Measurements from ENCODE around the gene AP2M1. TPM values are rescaled to one million over a fixed set of nuclear protein-coding genes. Genes with fewer than 3 reads are reported as not detected.

AP2M1 gene
- total RNA-seq, 2 donors from 2014 or later: 120 to 164 TPM

DNA sequence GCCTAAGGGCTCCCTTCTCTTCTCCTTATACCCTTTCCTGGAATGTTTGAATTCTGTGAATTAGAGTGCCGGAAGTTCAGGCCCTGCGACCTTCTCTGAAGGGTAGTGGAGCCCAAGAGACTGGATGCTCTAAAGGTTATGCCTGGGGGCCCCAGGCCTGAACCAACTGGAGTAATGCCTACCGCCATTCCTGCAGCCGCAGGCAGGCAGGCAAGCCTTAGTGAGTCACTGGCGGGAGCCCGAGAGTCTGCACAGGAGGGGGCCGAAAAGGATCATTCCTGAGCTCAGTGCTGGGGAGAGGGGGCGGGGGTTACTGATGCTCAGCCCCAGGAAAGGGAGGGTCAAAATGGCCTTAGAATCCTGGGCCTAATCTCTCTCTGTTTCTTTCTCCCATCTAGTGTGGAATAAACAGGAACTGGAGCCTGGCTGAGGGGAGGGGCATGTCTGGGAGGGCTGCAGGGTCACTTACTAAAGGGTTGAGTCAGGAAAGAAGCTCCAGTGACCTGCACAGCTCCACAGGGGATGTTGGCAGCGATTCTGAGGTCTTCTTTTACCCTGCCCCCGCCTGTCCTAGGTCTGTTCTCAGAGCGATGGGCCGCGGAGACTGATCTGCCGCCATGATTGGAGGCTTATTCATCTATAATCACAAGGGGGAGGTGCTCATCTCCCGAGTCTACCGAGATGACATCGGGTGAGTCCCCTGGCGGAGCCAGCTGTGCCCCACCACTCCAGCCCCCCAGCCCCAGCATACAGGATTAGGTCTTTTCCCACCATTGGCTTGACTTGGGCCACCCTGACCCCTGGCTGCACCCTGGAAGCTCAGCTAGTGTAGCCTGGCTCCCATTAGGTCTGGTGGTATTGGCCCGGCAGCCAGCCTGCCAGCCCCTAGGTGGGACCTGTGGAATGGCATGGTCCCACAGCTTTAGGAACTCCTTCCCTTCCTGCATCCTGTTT lies 2.0 kb downstream of the AP2M1 start:
- no peaks in the 10 kb centered on the region for H3K27me3 Mint-ChIP-seq
- ATAC-seq: no peak
- no peak for DNase-seq
- H3K4me1 Mint-ChIP-seq: peaks cover 20% of the 10 kb centered on the region
- H3K9me3 ChIP-seq (ENCODE audit: control insufficient read depth, low read length, poor library complexity, severe bottlenecking): no peaks in the 10 kb centered on the region
- H3K4me3 Mint-ChIP-seq: peak overlapping the region; percentile 96
- peak overlapping the region; percentile 97 for H3K27ac Mint-ChIP-seq
- peaks cover 5% of the 10 kb centered on the region for H3K36me3 Mint-ChIP-seq (ENCODE audit: low read depth)

DNA sequence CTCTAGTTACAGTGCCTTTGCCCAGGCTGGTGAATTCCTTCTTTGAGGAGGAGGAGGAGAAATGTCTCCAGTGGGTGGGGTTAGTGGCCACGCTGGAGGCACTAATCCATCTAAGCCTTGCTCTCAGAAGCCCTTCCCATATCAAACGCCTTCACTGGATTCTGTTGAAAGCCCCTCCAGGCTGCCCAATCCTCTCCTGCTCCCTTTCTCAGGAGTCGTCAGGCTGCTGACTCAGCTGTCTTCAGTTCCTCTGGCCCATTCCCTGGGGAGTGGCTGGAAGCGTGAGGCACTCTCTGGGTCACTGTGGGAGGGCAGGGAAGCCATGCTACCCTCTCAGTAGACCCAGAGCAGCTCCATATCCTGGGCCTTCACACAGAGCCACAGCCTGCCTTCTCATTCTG lies 2.7 kb downstream of the AP2M1 start:
- Mint-ChIP-seq H3K36me3 (ENCODE audit: low read depth) (peaks cover 5% of the 10 kb centered on the region), H3K27ac (no peak overlapping the region)

DNA sequence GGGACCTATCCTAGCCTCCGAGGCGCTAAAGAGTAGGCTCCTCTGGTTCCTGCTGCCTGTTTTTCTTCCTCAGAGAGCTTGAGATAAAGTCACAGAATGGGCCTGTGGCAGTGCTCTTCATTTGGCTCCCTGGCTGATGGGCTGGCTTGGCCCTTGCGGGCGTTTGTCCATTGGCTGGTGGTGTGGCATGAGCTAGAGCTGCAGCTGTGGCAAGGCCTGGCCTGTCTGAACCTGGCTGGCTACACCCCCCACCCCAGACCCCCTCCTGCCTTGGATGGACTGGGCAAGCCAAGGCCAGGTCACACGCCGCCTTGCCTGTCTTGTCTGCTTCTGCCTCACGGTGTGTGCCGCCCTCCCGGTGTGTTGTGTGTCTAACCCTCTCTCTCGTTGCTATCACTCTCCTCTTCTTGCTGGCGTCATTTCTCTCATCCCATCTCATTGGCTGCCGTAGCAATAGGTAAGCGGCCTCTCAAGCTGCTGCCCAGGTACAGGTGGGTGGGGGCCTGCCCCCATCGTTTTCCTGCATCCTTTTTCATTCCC lies 3.2 kb downstream of the AP2M1 start:
- ATAC-seq (no peak), DNase-seq (no peak)
- peak overlapping the region; percentile 19 for H3K27ac Mint-ChIP-seq
- H3K36me3 Mint-ChIP-seq (ENCODE audit: low read depth): peaks cover 5% of the 10 kb centered on the region
- no peaks in the 10 kb centered on the region for H3K9me3 ChIP-seq (ENCODE audit: control insufficient read depth, low read length, poor library complexity, severe bottlenecking)
- H3K4me1 Mint-ChIP-seq: peaks cover 18% of the 10 kb centered on the region
- H3K27me3 Mint-ChIP-seq: no peaks in the 10 kb centered on the region
- H3K4me3 Mint-ChIP-seq: no peak overlapping the region

More for the DNA sequence above, 2.7 kb downstream of the AP2M1 start:
- no peak for DNase-seq
- H3K9me3 ChIP-seq (ENCODE audit: control insufficient read depth, low read length, poor library complexity, severe bottlenecking): no peaks in the 10 kb centered on the region
- no peak overlapping the region for H3K4me3 Mint-ChIP-seq
- no peaks in the 10 kb centered on the region for H3K27me3 Mint-ChIP-seq
- H3K4me1 Mint-ChIP-seq: peaks cover 20% of the 10 kb centered on the region
- ATAC-seq: no peak

DNA sequence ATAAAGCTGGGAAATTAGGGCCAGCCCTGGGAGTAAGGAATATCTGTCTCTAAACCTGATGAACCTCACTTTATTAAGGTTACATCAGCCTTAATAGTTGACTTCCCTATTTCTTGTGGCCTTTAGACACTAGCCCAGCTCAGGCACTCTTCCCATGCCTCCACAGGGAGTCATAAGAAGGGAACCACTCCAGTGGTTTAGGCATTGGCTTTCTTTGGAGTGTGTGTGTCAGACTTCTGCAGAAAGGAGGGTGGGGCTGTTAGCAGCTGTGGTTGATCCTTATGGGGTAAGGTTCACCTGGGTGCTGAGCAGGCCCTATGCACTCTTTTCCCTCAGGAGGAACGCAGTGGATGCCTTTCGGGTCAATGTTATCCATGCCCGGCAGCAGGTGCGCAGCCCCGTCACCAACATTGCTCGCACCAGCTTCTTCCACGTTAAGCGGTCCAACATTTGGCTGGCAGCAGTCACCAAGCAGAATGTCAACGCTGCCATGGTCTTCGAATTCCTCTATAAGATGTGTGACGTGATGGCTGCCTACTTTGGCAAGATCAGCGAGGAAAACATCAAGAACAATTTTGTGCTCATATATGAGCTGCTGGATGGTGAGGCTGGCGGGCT lies 4.0 kb downstream of the AP2M1 start:
- H3K9me3 ChIP-seq (ENCODE audit: control insufficient read depth, low read length, poor library complexity, severe bottlenecking): no peaks in the 10 kb centered on the region
- no peak for DNase-seq
- Mint-ChIP-seq H3K36me3 (ENCODE audit: low read depth) (peaks cover 5% of the 10 kb centered on the region), H3K27ac (peak overlapping the region; percentile 57), H3K27me3 (no peaks in the 10 kb centered on the region), H3K4me3 (no peak overlapping the region), H3K4me1 (peaks cover 14% of the 10 kb centered on the region)
- ATAC-seq: no peak

DNA sequence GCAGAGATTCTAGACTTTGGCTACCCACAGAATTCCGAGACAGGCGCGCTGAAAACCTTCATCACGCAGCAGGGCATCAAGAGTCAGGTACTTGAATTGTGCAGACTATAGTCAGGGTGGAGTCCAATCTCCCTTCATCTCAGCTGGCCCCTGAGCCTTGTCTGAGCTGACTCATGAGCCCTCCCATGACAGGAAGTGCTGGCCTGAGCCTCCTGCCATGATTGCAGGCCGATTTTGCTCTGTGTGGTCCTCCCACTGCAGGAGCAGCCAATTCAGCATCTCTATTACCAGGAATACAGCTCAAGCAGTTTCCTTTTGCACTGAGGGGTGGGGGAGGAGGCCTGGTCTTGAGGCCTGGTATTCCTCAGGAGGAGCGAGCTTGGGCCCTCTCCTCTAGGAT lies 5.5 kb downstream of the AP2M1 start:
- no peak for ATAC-seq
- Mint-ChIP-seq H3K27me3 (no peaks in the 10 kb centered on the region), H3K27ac (no peak overlapping the region), H3K4me1 (peaks cover 18% of the 10 kb centered on the region), H3K36me3 (ENCODE audit: low read depth) (peaks cover 5% of the 10 kb centered on the region), H3K4me3 (no peak overlapping the region)
- DNase-seq: no peak
- H3K9me3 ChIP-seq (ENCODE audit: control insufficient read depth, low read length, poor library complexity, severe bottlenecking): no peaks in the 10 kb centered on the region

DNA sequence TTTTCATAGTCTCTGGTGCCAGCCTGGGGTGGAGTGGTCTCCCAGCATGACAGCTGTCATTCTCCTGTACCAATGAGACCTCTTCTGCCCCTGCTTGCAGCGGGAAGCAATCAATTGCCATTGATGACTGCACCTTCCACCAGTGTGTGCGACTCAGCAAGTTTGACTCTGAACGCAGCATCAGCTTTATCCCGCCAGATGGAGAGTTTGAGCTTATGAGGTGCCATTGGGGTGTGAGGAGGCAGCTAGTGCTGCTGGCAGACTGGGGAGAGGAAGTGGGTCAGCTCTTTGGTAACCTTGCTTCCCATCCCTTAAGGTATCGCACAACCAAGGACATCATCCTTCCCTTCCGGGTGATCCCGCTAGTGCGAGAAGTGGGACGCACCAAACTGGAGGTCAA lies 6.9 kb downstream of the AP2M1 start:
- H3K27me3 Mint-ChIP-seq: no peaks in the 10 kb centered on the region
- H3K4me3 Mint-ChIP-seq: no peak overlapping the region
- H3K27ac Mint-ChIP-seq: no peak overlapping the region
- peaks cover 15% of the 10 kb centered on the region for H3K4me1 Mint-ChIP-seq
- ATAC-seq (no peak), DNase-seq (no peak)
- peaks cover 4% of the 10 kb centered on the region for H3K36me3 Mint-ChIP-seq (ENCODE audit: low read depth)
- no peaks in the 10 kb centered on the region for H3K9me3 ChIP-seq (ENCODE audit: control insufficient read depth, low read length, poor library complexity, severe bottlenecking)

DNA sequence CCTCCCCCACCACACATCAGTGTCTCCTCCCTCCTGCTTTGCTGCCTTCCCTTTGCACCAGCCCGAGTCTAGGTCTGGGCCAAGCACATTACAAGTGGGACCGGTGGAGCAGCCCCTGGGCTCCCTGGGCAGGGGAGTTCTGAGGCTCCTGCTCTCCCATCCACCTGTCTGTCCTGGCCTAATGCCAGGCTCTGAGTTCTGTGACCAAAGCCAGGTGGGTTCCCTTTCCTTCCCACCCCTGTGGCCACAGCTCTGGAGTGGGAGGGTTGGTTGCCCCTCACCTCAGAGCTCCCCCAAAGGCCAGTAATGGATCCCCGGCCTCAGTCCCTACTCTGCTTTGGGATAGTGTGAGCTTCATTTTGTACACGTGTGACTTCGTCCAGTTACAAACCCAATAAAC lies 9.0 kb downstream of the AP2M1 start:
- peaks cover 5% of the 10 kb centered on the region for H3K36me3 Mint-ChIP-seq (ENCODE audit: low read depth)
- no peaks in the 10 kb centered on the region for H3K27me3 Mint-ChIP-seq

DNA sequence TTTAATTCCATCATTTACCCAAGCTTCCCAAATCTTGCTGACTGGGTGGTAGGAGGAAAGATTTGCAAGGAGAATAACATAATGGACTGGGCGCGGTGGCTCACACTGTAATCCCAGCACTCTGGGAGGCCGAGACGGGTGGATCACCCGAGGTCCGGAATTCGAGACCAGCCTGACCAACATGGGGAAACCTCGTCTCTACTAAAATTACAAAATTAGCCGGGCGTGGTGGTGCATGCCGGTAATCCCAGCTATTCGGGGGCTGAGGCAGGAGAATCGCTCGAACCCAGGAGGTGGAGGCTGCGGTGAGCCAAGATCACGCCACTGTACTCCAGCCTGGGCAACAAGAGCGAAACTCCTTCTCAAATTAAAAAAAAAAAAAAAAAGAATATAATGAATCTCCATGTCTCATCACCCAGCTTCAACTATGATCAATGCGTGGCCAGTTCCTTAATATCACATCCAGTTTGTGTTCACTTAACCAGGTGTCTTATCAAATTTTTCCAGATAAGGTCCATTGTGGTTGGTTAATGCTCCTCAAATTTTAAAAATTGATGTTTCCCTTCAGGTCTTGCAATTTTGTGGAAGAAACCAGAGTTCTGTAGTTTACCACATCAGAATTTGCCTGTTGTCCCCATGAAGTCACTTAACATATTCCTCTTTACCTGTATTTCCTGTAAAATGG lies 10.0 kb downstream of the AP2M1 start:
- H3K36me3 Mint-ChIP-seq (ENCODE audit: low read depth): peaks cover 5% of the 10 kb centered on the region
- H3K4me1 Mint-ChIP-seq: peaks cover 31% of the 10 kb centered on the region
- no peak for DNase-seq

More for the DNA sequence above, 9.0 kb downstream of the AP2M1 start:
- ATAC-seq (no peak), DNase-seq (no peak)
- H3K27ac Mint-ChIP-seq: no peak overlapping the region
- H3K4me1 Mint-ChIP-seq: peaks cover 29% of the 10 kb centered on the region
- H3K4me3 Mint-ChIP-seq: no peak overlapping the region
- H3K9me3 ChIP-seq (ENCODE audit: control insufficient read depth, low read length, poor library complexity, severe bottlenecking): no peaks in the 10 kb centered on the region

DNA sequence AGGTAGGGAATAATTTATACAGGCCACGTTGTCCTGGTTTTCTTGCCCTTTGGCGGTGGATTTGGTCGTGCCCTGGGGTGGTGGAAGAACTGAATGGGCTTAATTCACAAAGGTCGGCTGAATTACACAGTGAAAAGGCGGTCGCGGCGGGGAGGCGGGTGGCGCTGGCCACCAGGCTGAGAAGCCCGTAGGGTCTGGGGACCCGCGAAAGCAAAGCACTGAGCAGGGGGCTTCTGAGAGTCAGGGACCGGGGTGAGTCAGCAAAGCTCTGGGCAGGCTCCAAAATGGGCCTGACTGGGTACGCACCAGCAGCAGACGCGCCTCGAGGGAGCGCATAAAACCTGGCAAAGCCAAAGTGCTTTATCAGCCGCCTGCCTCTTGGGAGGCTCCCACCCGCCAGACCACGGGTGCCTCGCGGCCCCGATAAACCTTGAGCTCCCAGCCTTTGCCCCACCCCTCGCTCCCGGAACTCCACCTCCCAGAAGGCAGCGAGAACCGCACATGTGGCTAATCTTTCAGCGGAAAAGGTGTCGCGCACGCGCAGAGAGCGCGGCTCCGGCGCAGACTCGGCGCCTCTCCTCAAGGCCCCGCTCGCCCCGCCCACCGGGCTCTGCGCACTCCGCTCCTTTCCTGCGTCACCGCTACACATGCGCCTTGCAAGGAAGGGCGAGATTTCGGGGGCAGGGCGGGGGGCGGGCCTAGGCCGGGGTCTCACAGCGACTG lies 11.0 kb downstream of the AP2M1 start:
- H3K27ac Mint-ChIP-seq: peak overlapping the region; percentile 96
- peaks cover 5% of the 10 kb centered on the region for H3K36me3 Mint-ChIP-seq (ENCODE audit: low read depth)
- DNase-seq: peak; percentile 98 to 100 (median 100)

More for the DNA sequence above, 10.0 kb downstream of the AP2M1 start:
- Mint-ChIP-seq H3K4me3 (no peak overlapping the region), H3K27ac (peak overlapping the region; percentile 96), H3K27me3 (no peaks in the 10 kb centered on the region)
- no peaks in the 10 kb centered on the region for H3K9me3 ChIP-seq (ENCODE audit: control insufficient read depth, low read length, poor library complexity, severe bottlenecking)
- no peak for ATAC-seq

DNA sequence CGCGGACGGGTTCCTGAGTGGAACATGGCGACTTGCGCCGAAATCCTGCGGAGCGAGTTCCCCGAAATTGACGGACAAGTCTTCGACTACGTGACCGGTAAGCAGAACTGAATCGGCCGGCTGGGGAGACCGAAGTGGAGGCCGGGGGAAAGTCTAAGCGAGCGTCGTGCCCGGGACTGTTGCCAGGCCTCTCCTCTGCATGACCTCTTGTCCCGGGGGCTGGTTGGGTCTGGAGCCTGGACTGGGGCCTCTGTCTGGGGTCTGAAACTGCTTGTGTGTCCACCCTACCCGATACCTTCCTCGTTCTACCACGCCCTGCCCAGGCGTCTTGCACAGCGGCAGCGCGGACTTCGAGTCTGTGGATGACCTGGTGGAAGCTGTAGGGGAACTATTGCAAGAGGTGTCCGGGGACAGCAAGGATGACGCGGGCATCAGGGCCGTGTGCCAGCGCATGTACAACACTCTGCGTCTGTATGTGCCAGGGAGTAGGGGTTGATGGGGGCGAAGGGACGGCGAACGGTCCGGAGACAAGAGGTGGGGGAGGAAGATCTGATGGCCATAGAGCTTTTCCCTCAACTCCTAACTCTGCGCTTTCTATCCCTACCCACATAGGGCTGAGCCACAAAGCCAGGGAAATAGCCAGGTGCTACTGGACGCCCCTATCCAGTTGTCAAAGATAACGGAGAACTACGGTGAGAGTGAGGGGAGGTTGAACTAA lies 11.7 kb downstream of the AP2M1 start, which contains the start of gene ABCF3:
Gene ABCF3 (plus strand): TSS at position 16 of the 718 bp plus-strand sequence. CDS start 9 bp downstream, at position 25.
- Mint-ChIP-seq H3K27ac (peak within 1 kb of the TSS; percentile 96), H3K4me1 (peaks cover 33% of the 10 kb centered on the region), H3K36me3 (ENCODE audit: low read depth) (peaks cover 5% of the 10 kb centered on the region), H3K27me3 (no peaks in the 10 kb centered on the region), H3K4me3 (peak within 1 kb of the TSS; percentile 96)
- H3K9me3 ChIP-seq (ENCODE audit: control insufficient read depth, low read length, poor library complexity, severe bottlenecking): no peaks in the 10 kb centered on the region
- peak; percentile 26 for ATAC-seq
- no peak for DNase-seq

More for the DNA sequence above, 11.0 kb downstream of the AP2M1 start:
- H3K4me1 Mint-ChIP-seq: peaks cover 33% of the 10 kb centered on the region
- no peaks in the 10 kb centered on the region for H3K9me3 ChIP-seq (ENCODE audit: control insufficient read depth, low read length, poor library complexity, severe bottlenecking)
- peak; percentile 94 for ATAC-seq
- H3K4me3 Mint-ChIP-seq: peak overlapping the region; percentile 96
- H3K27me3 Mint-ChIP-seq: no peaks in the 10 kb centered on the region

DNA sequence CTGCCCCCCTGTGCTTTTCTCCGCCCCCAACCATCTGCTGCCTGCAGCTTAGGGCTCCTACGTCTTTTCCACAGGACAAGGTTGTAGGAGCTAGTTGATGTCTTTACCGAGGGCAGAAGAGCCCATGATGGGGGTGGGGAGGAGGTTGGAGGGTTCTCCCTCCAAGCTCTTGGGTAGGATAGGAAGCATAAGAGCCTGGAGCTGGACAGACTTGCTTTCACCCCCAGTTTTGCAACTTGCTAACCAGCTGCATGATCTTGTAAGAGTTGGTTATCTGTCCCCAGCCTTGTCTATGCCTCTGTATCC lies 12.2 kb downstream of the AP2M1 start:
- H3K9me3 ChIP-seq (ENCODE audit: control insufficient read depth, low read length, poor library complexity, severe bottlenecking): no peaks in the 10 kb centered on the region
- H3K4me1 Mint-ChIP-seq: peaks cover 33% of the 10 kb centered on the region
- DNase-seq (no peak), ATAC-seq (no peak)
- no peaks in the 10 kb centered on the region for H3K27me3 Mint-ChIP-seq
- peaks cover 5% of the 10 kb centered on the region for H3K36me3 Mint-ChIP-seq (ENCODE audit: low read depth)
- H3K4me3 Mint-ChIP-seq: peak overlapping the region; percentile 96
- H3K27ac Mint-ChIP-seq: peak overlapping the region; percentile 96

DNA sequence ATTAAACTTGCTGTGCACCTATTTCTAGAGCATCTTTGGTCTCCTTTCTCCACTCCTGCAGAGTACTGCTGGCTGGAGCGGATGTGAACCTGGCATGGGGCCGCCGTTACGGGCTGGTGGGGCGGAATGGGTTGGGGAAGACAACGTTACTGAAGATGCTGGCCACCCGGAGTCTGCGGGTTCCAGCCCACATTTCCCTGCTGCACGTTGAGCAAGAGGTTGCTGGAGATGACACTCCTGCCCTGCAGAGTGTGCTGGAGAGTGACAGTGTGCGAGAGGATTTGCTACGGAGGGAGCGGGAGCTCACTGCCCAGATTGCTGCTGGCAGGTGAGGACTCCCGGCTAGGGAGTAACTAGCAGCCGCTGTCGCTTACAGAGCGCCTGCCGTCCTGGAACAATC lies 13.4 kb downstream of the AP2M1 start:
- H3K36me3 Mint-ChIP-seq (ENCODE audit: low read depth): peaks cover 8% of the 10 kb centered on the region
- H3K4me1 Mint-ChIP-seq: peaks cover 33% of the 10 kb centered on the region
- no peaks in the 10 kb centered on the region for H3K9me3 ChIP-seq (ENCODE audit: control insufficient read depth, low read length, poor library complexity, severe bottlenecking)
- peak overlapping the region; percentile 49 for H3K4me3 Mint-ChIP-seq
- H3K27ac Mint-ChIP-seq: peak overlapping the region; percentile 96
- ATAC-seq (no peak), DNase-seq (no peak)
- no peaks in the 10 kb centered on the region for H3K27me3 Mint-ChIP-seq
